Measurements from ENCODE around the gene RPS19BP1.

Gene RPS19BP1

DNA sequence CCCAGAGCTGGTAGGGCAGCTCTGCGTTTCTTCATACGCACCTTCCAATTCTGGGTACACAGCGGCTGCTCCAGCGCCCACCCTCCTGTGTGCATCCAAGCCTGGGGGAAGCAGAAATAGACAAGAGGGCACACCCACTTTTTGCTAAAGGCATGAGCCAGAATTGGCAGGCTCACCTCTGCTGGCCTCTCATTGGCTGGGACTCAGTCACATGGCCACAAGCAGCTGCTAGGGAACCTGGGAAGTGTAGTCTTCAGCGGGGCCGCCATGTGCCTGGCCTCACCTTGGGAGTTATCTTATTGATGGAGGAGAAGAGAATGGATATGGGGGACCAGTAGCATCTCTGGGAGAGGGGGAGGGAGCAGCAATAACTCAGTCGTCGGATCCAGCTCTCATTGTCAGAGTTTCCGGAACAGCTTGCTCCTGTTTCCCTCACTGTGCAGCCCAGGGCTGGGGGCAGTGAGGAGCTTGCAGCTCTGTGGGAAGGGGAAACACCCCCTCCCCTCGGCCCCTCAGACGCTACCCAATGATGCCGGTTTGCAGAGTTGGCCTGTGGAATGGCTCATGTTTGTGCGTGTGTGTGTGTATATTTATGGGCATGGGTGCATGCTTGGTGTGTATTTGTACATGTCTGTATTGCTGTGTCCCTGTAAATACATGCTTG lies 42.3 kb downstream of the RPS19BP1 start:
- peak; percentile 67 for DNase-seq (ENCODE audit: low read depth)

DNA sequence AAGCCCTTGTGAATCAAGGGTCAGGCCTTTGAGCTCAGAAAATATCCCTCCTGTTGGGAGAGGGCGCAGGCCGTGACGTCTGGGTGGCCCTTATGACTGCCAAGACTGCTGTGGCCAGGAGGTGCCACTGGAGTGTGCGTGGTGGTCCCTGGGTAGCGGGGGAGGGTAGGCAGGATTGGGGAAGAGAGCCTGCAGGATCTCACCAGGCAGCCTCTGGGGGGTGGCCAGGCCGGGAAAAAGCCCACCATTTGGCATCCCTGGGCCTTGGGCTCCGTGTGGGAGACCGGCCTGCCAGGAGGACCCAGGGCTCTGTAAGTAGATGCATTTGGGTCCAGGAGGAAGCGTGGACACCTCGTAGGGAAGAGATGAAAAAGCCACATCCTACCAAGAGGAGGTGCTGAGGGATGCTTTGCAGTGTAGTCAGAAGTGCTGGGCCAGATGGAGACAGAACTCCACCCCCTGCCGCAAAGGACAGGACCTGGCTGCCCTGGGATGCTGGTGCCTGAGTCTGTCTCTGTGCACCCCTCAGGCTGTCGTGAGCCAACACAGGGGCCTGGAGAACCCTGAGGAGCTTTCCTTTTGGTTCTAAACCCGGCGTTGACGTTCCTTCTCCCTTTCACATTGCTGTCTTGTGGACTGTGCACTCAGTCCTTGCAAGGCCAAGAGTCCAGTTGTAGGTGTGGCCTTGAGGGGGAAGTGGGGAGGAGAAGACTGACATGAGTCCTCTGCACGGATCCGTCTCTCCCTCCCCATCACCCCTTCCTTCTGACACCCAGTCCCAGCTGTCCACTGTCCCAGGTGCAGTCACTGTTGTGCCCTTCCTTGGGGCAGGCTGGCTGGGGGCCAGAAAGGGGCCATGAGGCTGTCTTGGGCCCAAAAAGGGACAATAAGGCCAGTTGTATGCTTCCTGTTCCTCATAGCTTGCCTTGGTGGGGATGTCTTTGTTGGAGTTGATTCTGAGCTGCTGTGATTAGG lies 43.2 kb downstream of the RPS19BP1 start:
- DNase-seq (ENCODE audit: low read depth), result no peak

DNA sequence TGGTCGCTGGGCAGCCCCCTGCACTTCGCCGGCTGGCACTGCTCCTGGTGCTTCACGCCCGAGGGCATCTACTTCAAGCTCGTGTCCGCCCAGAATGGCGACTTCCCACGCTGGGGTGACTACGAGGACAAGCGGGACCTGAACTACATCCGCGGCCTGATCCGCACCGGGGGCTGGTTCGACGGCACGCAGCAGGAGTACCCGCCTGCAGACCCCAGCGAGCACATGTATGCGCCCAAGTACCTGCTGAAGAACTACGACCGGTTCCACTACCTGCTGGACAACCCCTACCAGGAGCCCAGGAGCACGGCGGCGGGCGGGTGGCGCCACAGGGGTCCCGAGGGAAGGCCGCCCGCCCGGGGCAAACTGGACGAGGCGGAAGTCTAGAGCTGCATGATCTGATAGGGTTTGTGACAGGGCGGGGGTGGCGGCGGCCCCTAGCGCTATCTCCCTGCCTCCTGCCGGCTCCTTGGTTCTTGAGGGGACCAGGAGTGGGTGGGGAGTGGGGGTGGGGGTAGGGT lies 43.9 kb downstream of the RPS19BP1 start:
- no peak for DNase-seq (ENCODE audit: low read depth)

DNA sequence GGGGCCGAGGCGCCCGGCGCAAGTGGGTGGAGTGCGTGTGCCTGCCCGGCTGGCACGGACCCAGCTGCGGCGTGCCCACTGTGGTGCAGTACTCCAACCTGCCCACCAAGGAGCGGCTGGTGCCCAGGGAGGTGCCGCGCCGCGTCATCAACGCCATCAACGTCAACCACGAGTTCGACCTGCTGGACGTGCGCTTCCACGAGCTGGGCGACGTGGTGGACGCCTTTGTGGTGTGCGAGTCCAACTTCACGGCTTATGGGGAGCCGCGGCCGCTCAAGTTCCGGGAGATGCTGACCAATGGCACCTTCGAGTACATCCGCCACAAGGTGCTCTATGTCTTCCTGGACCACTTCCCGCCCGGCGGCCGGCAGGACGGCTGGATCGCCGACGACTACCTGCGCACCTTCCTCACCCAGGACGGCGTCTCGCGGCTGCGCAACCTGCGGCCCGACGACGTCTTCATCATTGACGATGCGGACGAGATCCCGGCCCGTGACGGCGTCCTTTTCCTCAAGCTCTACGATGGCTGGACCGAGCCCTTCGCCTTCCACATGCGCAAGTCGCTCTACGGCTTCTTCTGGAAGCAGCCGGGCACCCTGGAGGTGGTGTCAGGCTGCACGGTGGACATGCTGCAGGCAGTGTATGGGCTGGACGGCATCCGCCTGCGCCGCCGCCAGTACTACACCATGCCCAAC lies 44.6 kb downstream of the RPS19BP1 start:
- no peak for DNase-seq (ENCODE audit: low read depth)

DNA sequence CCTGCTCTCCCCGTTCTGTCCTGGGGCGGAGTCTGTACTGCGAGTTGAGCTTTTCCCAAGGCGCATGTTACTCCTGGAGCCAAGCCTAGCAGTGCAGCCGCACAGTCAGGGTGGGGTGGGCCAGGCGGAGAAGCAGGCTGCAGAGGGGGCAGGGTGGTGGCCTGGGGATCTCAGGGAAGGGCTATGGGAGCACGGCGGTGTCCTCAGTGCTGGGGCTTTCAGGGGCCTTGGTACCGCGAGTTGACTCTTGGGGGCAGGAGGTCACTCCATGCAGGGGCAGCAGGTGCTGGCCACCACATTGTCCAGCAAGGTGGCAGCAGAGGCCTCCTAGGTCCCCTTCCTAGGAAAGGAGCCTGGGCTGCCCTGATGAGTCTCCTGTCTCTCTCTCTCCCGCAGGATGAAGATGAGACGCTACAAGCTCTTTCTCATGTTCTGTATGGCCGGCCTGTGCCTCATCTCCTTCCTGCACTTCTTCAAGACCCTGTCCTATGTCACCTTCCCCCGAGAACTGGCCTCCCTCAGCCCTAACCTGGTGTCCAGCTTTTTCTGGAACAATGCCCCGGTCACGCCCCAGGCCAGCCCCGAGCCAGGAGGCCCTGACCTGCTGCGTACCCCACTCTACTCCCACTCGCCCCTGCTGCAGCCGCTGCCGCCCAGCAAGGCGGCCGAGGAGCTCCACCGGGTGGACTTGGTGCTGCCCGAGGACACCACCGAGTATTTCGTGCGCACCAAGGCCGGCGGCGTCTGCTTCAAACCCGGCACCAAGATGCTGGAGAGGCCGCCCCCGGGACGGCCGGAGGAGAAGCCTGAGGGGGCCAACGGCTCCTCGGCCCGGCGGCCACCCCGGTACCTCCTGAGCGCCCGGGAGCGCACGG lies 45.4 kb downstream of the RPS19BP1 start:
- no peak for DNase-seq (ENCODE audit: low read depth)

DNA sequence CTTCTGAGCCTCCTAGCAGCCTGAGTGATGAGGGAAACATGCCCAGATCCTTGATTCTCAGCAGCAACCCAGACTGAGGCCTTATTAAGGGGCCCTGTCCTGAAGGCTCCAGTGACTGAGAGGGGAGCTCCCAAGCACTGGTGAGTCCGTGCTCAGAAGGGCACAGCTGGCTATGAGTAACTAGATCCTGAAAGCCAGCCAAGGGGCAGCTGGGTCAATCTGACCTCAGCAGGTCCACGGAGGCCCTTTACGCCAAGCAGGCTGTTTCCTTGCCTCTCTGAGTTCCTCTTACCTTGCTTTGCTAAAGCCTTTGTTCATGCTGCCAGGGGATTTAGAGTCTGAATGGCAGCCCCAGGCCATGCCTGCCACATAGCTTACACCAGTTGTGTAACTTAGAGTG lies 49.8 kb downstream of the RPS19BP1 start:
- no peak for DNase-seq (ENCODE audit: low read depth)

DNA sequence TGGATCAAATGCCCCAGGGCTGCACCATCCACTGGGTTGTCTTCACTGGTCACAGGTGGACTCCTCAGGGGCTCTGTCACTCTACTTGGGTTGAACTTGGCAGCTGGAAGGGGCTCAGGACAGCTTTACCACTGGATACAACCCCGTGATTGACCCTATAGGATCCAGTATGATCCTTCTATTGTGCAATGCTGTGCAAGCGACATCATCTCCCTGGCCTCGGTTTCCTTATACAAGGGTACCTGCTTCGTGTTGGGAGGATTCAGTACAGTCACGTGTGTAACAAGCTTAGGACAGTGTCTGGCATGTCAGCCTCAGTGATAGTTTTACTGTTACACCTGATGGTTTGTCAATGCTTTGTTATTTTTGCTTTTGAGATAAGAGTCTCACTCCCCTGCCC lies 51.0 kb downstream of the RPS19BP1 start:
- no peak for DNase-seq (ENCODE audit: low read depth)

DNA sequence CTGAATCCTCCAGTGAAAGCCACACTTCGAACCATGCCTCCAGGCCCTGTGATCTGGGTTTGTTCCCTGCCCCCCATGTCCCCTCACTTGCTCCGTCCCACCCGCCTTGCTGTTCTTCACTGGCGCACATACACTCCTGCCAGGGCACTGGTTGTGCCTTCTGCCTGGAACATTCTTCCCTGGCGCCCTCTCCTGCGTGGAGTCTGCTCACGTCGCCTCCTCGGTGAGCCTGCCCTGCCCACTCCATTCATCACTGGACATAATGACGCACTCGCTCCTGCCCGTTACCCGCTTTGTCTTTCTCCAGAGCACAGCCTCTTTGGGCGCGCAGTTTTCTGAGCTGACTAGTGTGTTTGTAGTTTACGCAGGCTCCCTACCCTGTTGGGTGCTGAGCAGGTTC lies 51.5 kb downstream of the RPS19BP1 start:
- no peak for DNase-seq (ENCODE audit: low read depth)

DNA sequence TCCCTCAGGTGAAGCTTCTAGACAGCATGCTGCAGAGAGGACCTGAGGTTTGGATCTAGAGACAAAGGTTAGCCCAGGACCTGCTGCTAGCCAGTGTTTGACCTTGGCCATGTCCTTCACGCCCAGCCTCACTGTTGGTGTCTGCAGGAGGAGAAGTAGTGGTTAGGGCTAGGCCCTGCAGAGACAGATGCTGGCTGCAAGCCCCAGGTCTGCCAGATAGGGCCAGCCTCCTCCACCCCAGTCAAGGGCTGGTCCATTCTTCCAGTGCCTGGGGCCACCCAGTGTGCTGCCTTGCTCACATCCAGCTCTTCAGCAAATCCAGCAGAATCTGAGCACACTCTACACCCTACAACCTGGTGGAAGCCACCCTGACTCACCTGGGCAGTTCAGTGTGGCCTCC lies 52.0 kb downstream of the RPS19BP1 start:
- no peak for DNase-seq (ENCODE audit: low read depth)

DNA sequence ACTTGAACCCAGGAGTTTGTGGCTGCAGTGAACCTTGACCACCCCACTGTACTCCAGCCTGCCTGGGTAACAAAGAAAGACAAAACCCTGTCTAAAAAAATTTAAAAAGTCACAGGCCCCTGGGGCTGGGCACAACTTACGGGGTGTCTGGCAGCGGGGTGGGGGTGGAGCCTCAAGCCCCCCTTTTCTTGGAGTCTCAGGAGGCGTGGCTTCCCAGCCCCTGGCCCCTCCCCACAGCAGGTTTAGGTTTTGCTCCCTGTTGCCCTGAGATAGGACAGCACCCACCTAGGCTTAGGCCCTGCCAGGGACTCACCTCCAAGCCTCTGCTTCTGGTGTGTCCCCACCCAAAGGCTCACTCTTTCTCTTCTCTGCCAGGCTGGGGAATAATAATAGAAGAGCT lies 53.3 kb downstream of the RPS19BP1 start:
- no peak for DNase-seq (ENCODE audit: low read depth)
